Measurements from ENCODE around the gene TRIO.
"Not testable (repeated sequence)": the region's sequence is repeated elsewhere in the genome, so short reads cannot be mapped to it uniquely, and the experiment has no call there.

TRIO gene

GRCh38 chr5:14528926-14529325, 385.8 kb downstream of the TRIO start:
- no peak for DNase-seq

GRCh38 chr5:14531668-14532067, 388.5 kb downstream of the TRIO start:
- no peak for DNase-seq

- no peak for DNase-seq
These were observed 389.0 kb downstream of the TRIO start for GRCh38 chr5:14532180-14532579.

GRCh38 chr5:14534773-14535172, 391.6 kb downstream of the TRIO start:
- peak; percentile 57 to 88 for DNase-seq

GRCh38 chr5:14545308-14545707, 402.2 kb downstream of the TRIO start:
- no peak for DNase-seq

GRCh38 chr5:14545862-14546261, 402.7 kb downstream of the TRIO start:
- no peak for DNase-seq

- DNase-seq = no peak
These were observed 404.5 kb downstream of the TRIO start for GRCh38 chr5:14547666-14548065.

- peak in 1 of 2 experiments; percentile 26 for DNase-seq
These were observed 408.1 kb downstream of the TRIO start for GRCh38 chr5:14551211-14551610.

- no peak for DNase-seq
These were observed 408.9 kb downstream of the TRIO start for GRCh38 chr5:14552017-14552416.

GRCh38 chr5:14554288-14554687, 411.1 kb downstream of the TRIO start:
- not testable (repeated sequence) for DNase-seq

- no peak for DNase-seq
These were observed 412.9 kb downstream of the TRIO start for GRCh38 chr5:14556015-14556414.

- no peak for DNase-seq
These were observed 414.1 kb downstream of the TRIO start for GRCh38 chr5:14557203-14557770.

- no peak for DNase-seq
These were observed 414.8 kb downstream of the TRIO start for GRCh38 chr5:14557791-14558415.

All from NCI-H2081 (cell line).